Neural cell (in vitro differentiated cells): ENCODE results near the gene NHEJ1.

Experiments
- CTCF ChIP-seq: fragments of 450-650 bp; IDR thresholded peaks from 2 replicates; pipeline ENCODE4 v1.5.1; 2014; ENCODE audit warnings: antibody characterized with exemption, mild to moderate bottlenecking, moderate library complexity; ENCODE audit not compliant: poor library complexity, severe bottlenecking
- EP300 ChIP-seq: fragments of 450-650 bp; conservative IDR thresholded peaks from 2 replicates; pipeline ENCODE4 v1.6.1; 2014; ENCODE audit warnings: antibody characterized with exemption, mild to moderate bottlenecking, moderate library complexity; ENCODE audit not compliant: poor library complexity, severe bottlenecking
- POLR2AphosphoS5 ChIP-seq: IDR thresholded peaks from 2 replicates; pipeline ENCODE4 v1.6.1; 2012
- TAF1 ChIP-seq: IDR thresholded peaks from 2 replicates; pipeline ENCODE4 v1.6.1; 2012; ENCODE audit warnings: low read depth
- TF ChIP-seq, protein P1 (sequence below): IDR thresholded peaks from 2 replicates; pipeline ENCODE4 v1.6.1; 2012; ENCODE audit warnings: borderline replicate concordance

GRCh38 chr2:219133976-219134375 is 26.6 kb downstream of the NHEJ1 start:
- TF ChIP-seq TAF1: no peak
- TF ChIP-seq CTCF: no peak
- TF ChIP-seq EP300: no peak
- TF ChIP-seq POLR2AphosphoS5: no peak
- TF ChIP-seq, protein P1, sequence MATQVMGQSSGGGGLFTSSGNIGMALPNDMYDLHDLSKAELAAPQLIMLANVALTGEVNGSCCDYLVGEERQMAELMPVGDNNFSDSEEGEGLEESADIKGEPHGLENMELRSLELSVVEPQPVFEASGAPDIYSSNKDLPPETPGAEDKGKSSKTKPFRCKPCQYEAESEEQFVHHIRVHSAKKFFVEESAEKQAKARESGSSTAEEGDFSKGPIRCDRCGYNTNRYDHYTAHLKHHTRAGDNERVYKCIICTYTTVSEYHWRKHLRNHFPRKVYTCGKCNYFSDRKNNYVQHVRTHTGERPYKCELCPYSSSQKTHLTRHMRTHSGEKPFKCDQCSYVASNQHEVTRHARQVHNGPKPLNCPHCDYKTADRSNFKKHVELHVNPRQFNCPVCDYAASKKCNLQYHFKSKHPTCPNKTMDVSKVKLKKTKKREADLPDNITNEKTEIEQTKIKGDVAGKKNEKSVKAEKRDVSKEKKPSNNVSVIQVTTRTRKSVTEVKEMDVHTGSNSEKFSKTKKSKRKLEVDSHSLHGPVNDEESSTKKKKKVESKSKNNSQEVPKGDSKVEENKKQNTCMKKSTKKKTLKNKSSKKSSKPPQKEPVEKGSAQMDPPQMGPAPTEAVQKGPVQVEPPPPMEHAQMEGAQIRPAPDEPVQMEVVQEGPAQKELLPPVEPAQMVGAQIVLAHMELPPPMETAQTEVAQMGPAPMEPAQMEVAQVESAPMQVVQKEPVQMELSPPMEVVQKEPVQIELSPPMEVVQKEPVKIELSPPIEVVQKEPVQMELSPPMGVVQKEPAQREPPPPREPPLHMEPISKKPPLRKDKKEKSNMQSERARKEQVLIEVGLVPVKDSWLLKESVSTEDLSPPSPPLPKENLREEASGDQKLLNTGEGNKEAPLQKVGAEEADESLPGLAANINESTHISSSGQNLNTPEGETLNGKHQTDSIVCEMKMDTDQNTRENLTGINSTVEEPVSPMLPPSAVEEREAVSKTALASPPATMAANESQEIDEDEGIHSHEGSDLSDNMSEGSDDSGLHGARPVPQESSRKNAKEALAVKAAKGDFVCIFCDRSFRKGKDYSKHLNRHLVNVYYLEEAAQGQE: no peak
